HCT116 (cell line): Measurements from ENCODE around the gene AIF1. TPM values are rescaled to one million over a fixed set of nuclear protein-coding genes. Genes with fewer than 3 reads are reported as not detected.

ENCODE experiments used
- ATAC-seq: fragments of 200-7000 bp; cut with Tn5 transposase; 2 replicates; pipeline ENCODE4 v1.9.1; 2020; ENCODE audit warnings: mild to moderate bottlenecking, moderate library complexity
- BruUV-seq: library from RNA; stranded (reverse); fragments of 400-500 nt; replicated peaks from 2 replicates; lab custom pipeline; 2021; lab: Mats Ljungman, UMichigan
- CTCF ChIA-PET: fragments of 300-600 bp; sonication (Branson Sonifier 250); formaldehyde crosslinking; loops from one replicate; lab custom pipeline; 2021; ENCODE audit warnings: antibody characterized with exemption; lab: Charles Lee
- POLR2A ChIA-PET: fragments of 300-600, 350-600 bp; sonication (Branson Sonifier 250); formaldehyde crosslinking; loops from one replicate; lab custom pipeline; 2021; ENCODE audit warnings: antibody characterized with exemption; lab: Charles Lee
- RAD21 ChIA-PET, 2 experiments: fragments of 300-600 bp; sonication (Branson Sonifier 250); formaldehyde crosslinking; loops; one replicate each; lab custom pipeline; 2023; ENCODE audit warnings: low total read pairs in 2 of 2; ENCODE audit not compliant: uncharacterized antibody in 2 of 2, unreplicated experiment in 2 of 2, low non-redundant PET in 1 of 2; lab: Charles Lee
- DNase-seq: peaks from one replicate; pipeline ENCODE4 v3.0.0-alpha.2; 2010; ENCODE audit warnings: low read depth, low spot score
- H2AFZ ChIP-seq: fragments of 200-600 bp; shearing (Covaris generic), sonication (generic); 2 replicates; pipeline ENCODE4 v1.6.1; 2017; ENCODE audit warnings: low read depth, mixed run types, mixed read lengths, antibody characterized with exemption, low read length; ENCODE audit not compliant: poor library complexity, severe bottlenecking
- H3K27ac ChIP-seq: 2 replicates; pipeline ENCODE4 v1.5.1; 2012; ENCODE audit warnings: low read depth, low read length
- H3K27me3 ChIP-seq: fragments of 200-600 bp; sonication (generic); 2 replicates; pipeline ENCODE4 v1.6.1; 2016; ENCODE audit warnings: mixed run types, low read length, mixed read lengths; ENCODE audit not compliant: insufficient read depth
- H3K36me3 ChIP-seq, 2 experiments: fragments of 200-500 bp in 1 of 2; fragments of 200-600 bp in 1 of 2; sonication (Bioruptor generic) in 1 of 2; sonication (generic) in 1 of 2; 2 replicates each; pipeline versions ENCODE4 v1.5.1 to v1.6.1; 2014 to 2016; ENCODE audit warnings: low read length in 2 of 2, inconsistent platforms in 1 of 2, mixed read lengths in 1 of 2, mixed run types in 1 of 2; ENCODE audit not compliant: insufficient read depth in 2 of 2, control insufficient read depth in 1 of 2
- H3K4me1 ChIP-seq, 2 experiments: fragments of 200-600 bp in 1 of 2; sonication (generic) in 1 of 2; 2 replicates each; pipeline versions ENCODE4 v1.5.1 to v1.6.1; 2012 to 2017; ENCODE audit warnings: low read length in 2 of 2, inconsistent platforms in 1 of 2, mild to moderate bottlenecking in 1 of 2, mixed read lengths in 1 of 2, mixed run types in 1 of 2, moderate library complexity in 1 of 2; ENCODE audit not compliant: insufficient read depth in 2 of 2, control insufficient read depth in 1 of 2
- H3K4me2 ChIP-seq: fragments of 200-600 bp; sonication (generic); 2 replicates; pipeline ENCODE4 v1.6.1; 2017; ENCODE audit warnings: mixed run types, low read length, mixed read lengths
- H3K4me3 ChIP-seq, 2 experiments: fragments of 200-600 bp in 1 of 2; sonication (generic) in 1 of 2; replicated peaks in 1 of 2; 2 replicates each; pipeline ENCODE4 v1.5.1; 2011 to 2016; ENCODE audit warnings: low read length in 2 of 2, control low read depth in 1 of 2, low read depth in 1 of 2, mild to moderate bottlenecking in 1 of 2, mixed read lengths in 1 of 2, mixed run types in 1 of 2
- H3K79me2 ChIP-seq: fragments of 200-600 bp; sonication (generic); 2 replicates; pipeline ENCODE4 v1.6.1; 2017; ENCODE audit warnings: mild to moderate bottlenecking, mixed run types, low read length, moderate library complexity, mixed read lengths; ENCODE audit not compliant: insufficient read depth
- H3K9ac ChIP-seq: fragments of 200-600 bp; sonication (generic); 2 replicates; pipeline ENCODE4 v1.6.1; 2016; ENCODE audit warnings: low read length, mixed read lengths
- H3K9me2 ChIP-seq: fragments of 200-600 bp; sonication (generic), shearing (Covaris generic); 2 replicates; pipeline ENCODE4 v1.6.1; 2017; ENCODE audit warnings: mixed run types, mild to moderate bottlenecking, moderate library complexity; ENCODE audit not compliant: insufficient read depth
- H3K9me3 ChIP-seq, 2 experiments: fragments of 200-500 bp in 1 of 2; fragments of 200-600 bp in 1 of 2; sonication (Bioruptor generic) in 1 of 2; sonication (generic) in 1 of 2; 2 replicates each; pipeline ENCODE4 v1.6.1; 2014 to 2017; ENCODE audit warnings: low read length in 2 of 2, mixed read lengths in 2 of 2, inconsistent platforms in 1 of 2, low read depth in 1 of 2, mild to moderate bottlenecking in 1 of 2, mixed run types in 1 of 2, moderate library complexity in 1 of 2; ENCODE audit not compliant: control insufficient read depth in 1 of 2, insufficient read depth in 1 of 2
- H4K20me1 ChIP-seq: fragments of 200-600 bp; sonication (generic), shearing (Covaris generic); 2 replicates; pipeline ENCODE4 v1.6.1; 2017; ENCODE audit warnings: mixed run types, mild to moderate bottlenecking, moderate library complexity; ENCODE audit not compliant: insufficient read depth
- CBX3 ChIP-seq: IDR thresholded peaks from 2 replicates; pipeline ENCODE4 v1.6.1; 2012; ENCODE audit warnings: low read depth
- EGR1 ChIP-seq: IDR thresholded peaks from 2 replicates; pipeline ENCODE4 v1.6.1; 2012; ENCODE audit warnings: low read depth
- ELF1 ChIP-seq: IDR thresholded peaks from 2 replicates; pipeline ENCODE4 v1.6.1; 2012; ENCODE audit warnings: low read depth, borderline replicate concordance
- EZH2 ChIP-seq: fragments of 200-600 bp; sonication (generic); IDR thresholded peaks from 2 replicates; pipeline ENCODE4 v1.6.1; 2017; ENCODE audit warnings: antibody characterized with exemption, mixed run types
- JUND ChIP-seq: IDR thresholded peaks from 2 replicates; pipeline ENCODE4 v1.6.1; 2012
- MAX ChIP-seq: IDR thresholded peaks from 2 replicates; pipeline ENCODE4 v1.6.1; 2012
- POLR2AphosphoS5 ChIP-seq: IDR thresholded peaks from 2 replicates; pipeline ENCODE4 v1.6.1; 2011; ENCODE audit warnings: mild to moderate bottlenecking, low read depth, low read length, moderate library complexity
- SRF ChIP-seq: IDR thresholded peaks from 2 replicates; pipeline ENCODE4 v1.6.1; 2012; ENCODE audit warnings: low read depth
- YY1 ChIP-seq: IDR thresholded peaks from 2 replicates; pipeline ENCODE4 v1.6.1; 2011; ENCODE audit warnings: low read length, low read depth, moderate library complexity, mild to moderate bottlenecking; ENCODE audit not compliant: insufficient replicate concordance; ENCODE audit errors: extremely low read depth
- ZFX ChIP-seq: fragments of 450-650 bp; IDR thresholded peaks from 2 replicates; pipeline ENCODE4 v1.6.1; 2017
- intact Hi-C: fragments of 100-400 bp; cut with micrococcal nuclease; formaldehyde crosslinking; loops from 2 replicates; pipeline ENCODE4 v1.10.0; 2022
- total RNA-seq: library from RNA; stranded (reverse); gene quantifications from one replicate; pipeline ENCODE4 v1.2.1, GENCODE V29; 2021; ENCODE audit not compliant: unreplicated experiment
- TF ChIP-seq, protein P1 (sequence below): IDR thresholded peaks from 2 replicates; pipeline ENCODE4 v1.6.1; 2011; ENCODE audit warnings: mild to moderate bottlenecking, low read length, moderate library complexity; ENCODE audit not compliant: insufficient replicate concordance; ENCODE audit errors: extremely low read depth
- TF ChIP-seq, protein P2 (sequence below), 3 experiments: fragments of 200-600 bp in 1 of 3; sonication (generic) in 1 of 3; IDR thresholded peaks in 2 of 3; conservative IDR thresholded peaks in 1 of 3; 2 replicates each; pipeline ENCODE4 v1.5.1; 2012 to 2017; ENCODE audit warnings: low read depth in 2 of 3, low read length in 2 of 3, antibody characterized with exemption in 1 of 3, borderline replicate concordance in 1 of 3, control low read depth in 1 of 3, mild to moderate bottlenecking in 1 of 3, mixed read lengths in 1 of 3, mixed run types in 1 of 3, moderate library complexity in 1 of 3; ENCODE audit not compliant: insufficient read depth in 1 of 3

AIF1 gene
- total RNA-seq, 1 experiment from 2014 or later = not detected

- DNase-seq (no peak), ATAC-seq (no peak)
- Histone ChIP-seq H3K9ac (no peak overlapping the region), H3K9me3 (no peaks in the 10 kb centered on the region), H3K4me1 (0 out of 4 replicates have a peak, but pooled peaks cover 0 to under 1% of the 10 kb centered on the region in 2 experiments), H2AFZ (no peak overlapping the region), H3K9me2 (no peaks in the 10 kb centered on the region), H3K27ac (no peak overlapping the region), H3K4me3 (no peak overlapping the region), H3K36me3 (no peaks in the 10 kb centered on the region), H3K4me2 (no peak overlapping the region), H3K27me3 (no peaks in the 10 kb centered on the region), H4K20me1 (no peaks in the 10 kb centered on the region), H3K79me2 (no peaks in the 10 kb centered on the region)
- ChIA-PET CTCF (interaction anchor here (1.7 kb wide), 1 partner anchor 12 kb away, joined by 6 read pairs; no protein-coding TSS in a partner anchor), POLR2A (interaction anchor here (1.2 kb wide), 1 partner anchor 25 kb away, joined by 3 read pairs; the partner anchor contains the start of gene NCR3), RAD21 (no interaction called here)
- no peak for TF ChIP-seq ZFX
- no peak for TF ChIP-seq POLR2AphosphoS5
- BruUV-seq = no TSS peak
- intact Hi-C loops = no loop called here
Observed at GRCh38 chr6:31568537-31568961, 46.5 kb upstream of the AIF1 start.

GRCh38 chr6:31569861-31570536 lies 45.0 kb upstream of the AIF1 start:
- Histone ChIP-seq H3K27ac (no peak overlapping the region), H3K9me3 (no peaks in the 10 kb centered on the region), H3K4me2 (no peak overlapping the region), H4K20me1 (no peaks in the 10 kb centered on the region), H2AFZ (no peak overlapping the region), H3K36me3 (no peaks in the 10 kb centered on the region), H3K27me3 (no peaks in the 10 kb centered on the region), H3K9ac (no peak overlapping the region), H3K9me2 (no peaks in the 10 kb centered on the region), H3K4me3 (no peak overlapping the region), H3K4me1 (0 out of 4 replicates have a peak, but pooled peaks cover 0 to 3% of the 10 kb centered on the region in 2 experiments), H3K79me2 (no peaks in the 10 kb centered on the region)
- intact Hi-C loops = no loop called here
- ChIA-PET CTCF (interaction anchor here (0.7 to 1.9 kb wide), 4 partner anchors 10 to 27 kb away, joined by 3 to 4 read pairs (median 4); partner anchors contain the start of gene LTB), POLR2A (no interaction called here), RAD21 (no interaction called here)
- ATAC-seq (no peak), DNase-seq (no peak)
- no TSS peak for BruUV-seq
- TF ChIP-seq, protein P1, sequence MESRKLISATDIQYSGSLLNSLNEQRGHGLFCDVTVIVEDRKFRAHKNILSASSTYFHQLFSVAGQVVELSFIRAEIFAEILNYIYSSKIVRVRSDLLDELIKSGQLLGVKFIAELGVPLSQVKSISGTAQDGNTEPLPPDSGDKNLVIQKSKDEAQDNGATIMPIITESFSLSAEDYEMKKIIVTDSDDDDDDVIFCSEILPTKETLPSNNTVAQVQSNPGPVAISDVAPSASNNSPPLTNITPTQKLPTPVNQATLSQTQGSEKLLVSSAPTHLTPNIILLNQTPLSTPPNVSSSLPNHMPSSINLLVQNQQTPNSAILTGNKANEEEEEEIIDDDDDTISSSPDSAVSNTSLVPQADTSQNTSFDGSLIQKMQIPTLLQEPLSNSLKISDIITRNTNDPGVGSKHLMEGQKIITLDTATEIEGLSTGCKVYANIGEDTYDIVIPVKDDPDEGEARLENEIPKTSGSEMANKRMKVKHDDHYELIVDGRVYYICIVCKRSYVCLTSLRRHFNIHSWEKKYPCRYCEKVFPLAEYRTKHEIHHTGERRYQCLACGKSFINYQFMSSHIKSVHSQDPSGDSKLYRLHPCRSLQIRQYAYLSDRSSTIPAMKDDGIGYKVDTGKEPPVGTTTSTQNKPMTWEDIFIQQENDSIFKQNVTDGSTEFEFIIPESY = no peak
- TF ChIP-seq SRF (no peak), MAX (no peak), ZFX (no peak), CBX3 (no peak), EZH2 (no peak), EGR1 (no peak), ELF1 (no peak), JUND (no peak), YY1 (no peak)
- TF ChIP-seq, protein P2, sequence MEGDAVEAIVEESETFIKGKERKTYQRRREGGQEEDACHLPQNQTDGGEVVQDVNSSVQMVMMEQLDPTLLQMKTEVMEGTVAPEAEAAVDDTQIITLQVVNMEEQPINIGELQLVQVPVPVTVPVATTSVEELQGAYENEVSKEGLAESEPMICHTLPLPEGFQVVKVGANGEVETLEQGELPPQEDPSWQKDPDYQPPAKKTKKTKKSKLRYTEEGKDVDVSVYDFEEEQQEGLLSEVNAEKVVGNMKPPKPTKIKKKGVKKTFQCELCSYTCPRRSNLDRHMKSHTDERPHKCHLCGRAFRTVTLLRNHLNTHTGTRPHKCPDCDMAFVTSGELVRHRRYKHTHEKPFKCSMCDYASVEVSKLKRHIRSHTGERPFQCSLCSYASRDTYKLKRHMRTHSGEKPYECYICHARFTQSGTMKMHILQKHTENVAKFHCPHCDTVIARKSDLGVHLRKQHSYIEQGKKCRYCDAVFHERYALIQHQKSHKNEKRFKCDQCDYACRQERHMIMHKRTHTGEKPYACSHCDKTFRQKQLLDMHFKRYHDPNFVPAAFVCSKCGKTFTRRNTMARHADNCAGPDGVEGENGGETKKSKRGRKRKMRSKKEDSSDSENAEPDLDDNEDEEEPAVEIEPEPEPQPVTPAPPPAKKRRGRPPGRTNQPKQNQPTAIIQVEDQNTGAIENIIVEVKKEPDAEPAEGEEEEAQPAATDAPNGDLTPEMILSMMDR (IDR thresholded peaks at IDR 0.05 in 2 of 3, conservative IDR thresholded peaks at IDR 0.05 in 1 of 3; ENCODE audit: borderline replicate concordance in 1 of 3, insufficient read depth in 1 of 3, low read depth in 2 of 3, low read length in 2 of 3) = no peak
